ENCODE data around the gene TSC2. TPM values are rescaled to one million over a fixed set of nuclear protein-coding genes. Genes with fewer than 3 reads are reported as not detected.

TSC2 gene
- total and polyA plus RNA-seq, 2 of the 13 experiments (the other 11 are each of a cell fraction or from before 2014, with no cell fraction given): 19.6 to 40.4 TPM

- TF ChIP-seq USF2 (IDR thresholded peaks at IDR 0.05; ENCODE audit: low read depth, low read length) (no peak), USF2 (CRISPR knock-in tag; IDR thresholded peaks at IDR 0.05; ENCODE audit: borderline replicate concordance) (no peak), PAWR (CRISPR knock-in tag; IDR thresholded peaks at IDR 0.05; ENCODE audit: borderline replicate concordance) (no peak), CERS6 (CRISPR knock-in tag; IDR thresholded peaks at IDR 0.05) (no peak), PREB (CRISPR knock-in tag; IDR thresholded peaks at IDR 0.05) (no peak), NR3C1 (CRISPR knock-in tag; IDR thresholded peaks at IDR 0.05) (no peak), ZNF572 (CRISPR knock-in tag; IDR thresholded peaks at IDR 0.05) (no peak), DRAP1 (CRISPR knock-in tag; IDR thresholded peaks at IDR 0.05) (peak; percentile 73), RBAK (CRISPR knock-in tag; IDR thresholded peaks at IDR 0.05) (no peak), ZFX (CRISPR knock-in tag; IDR thresholded peaks at IDR 0.05; ENCODE audit: low read depth) (peak; percentile 96), AGO1 (IDR thresholded peaks at IDR 0.05; ENCODE audit: low read depth, low read length, poor library complexity, severe bottlenecking) (no peak), ZNF816 (CRISPR knock-in tag; IDR thresholded peaks at IDR 0.05; ENCODE audit: borderline replicate concordance) (no peak; the same call in 1 of the 2 replicates), ZC3H13 (CRISPR knock-in tag; IDR thresholded peaks at IDR 0.05) (no peak; the same call in 1 of the 2 replicates), ZNF597 (CRISPR knock-in tag; IDR thresholded peaks at IDR 0.05) (no peak), MAF1 (CRISPR knock-in tag; IDR thresholded peaks at IDR 0.05; ENCODE audit: borderline replicate concordance) (no peak), ZNF747 (CRISPR knock-in tag; IDR thresholded peaks at IDR 0.05; ENCODE audit: borderline replicate concordance) (peak; percentile 78), RAD51 (IDR thresholded peaks at IDR 0.05; ENCODE audit: borderline replicate concordance) (no peak), NFE2 (CRISPR knock-in tag; IDR thresholded peaks at IDR 0.05) (no peak), BRD4 (CRISPR knock-in tag; IDR thresholded peaks at IDR 0.05) (peak; percentile 84), THAP7 (CRISPR knock-in tag; IDR thresholded peaks at IDR 0.05) (no peak; the same call in 1 of the 2 replicates), ERF (CRISPR knock-in tag; IDR thresholded peaks at IDR 0.05) (peak; percentile 40; the same call in 1 of the 2 replicates), ZNF790 (CRISPR knock-in tag; IDR thresholded peaks at IDR 0.05; ENCODE audit: borderline replicate concordance) (no peak)
Observed at GRCh38 chr16:2035431-2036199, 12.2 kb upstream of the TSC2 start (continued).
